ENCODE measurements around the gene MIPOL1. TPM values are rescaled to one million over a fixed set of nuclear protein-coding genes. Genes with fewer than 3 reads are reported as not detected.

MIPOL1 gene
- total RNA-seq, 1 donor from 2014 or later, result 14.6 TPM

DNA sequence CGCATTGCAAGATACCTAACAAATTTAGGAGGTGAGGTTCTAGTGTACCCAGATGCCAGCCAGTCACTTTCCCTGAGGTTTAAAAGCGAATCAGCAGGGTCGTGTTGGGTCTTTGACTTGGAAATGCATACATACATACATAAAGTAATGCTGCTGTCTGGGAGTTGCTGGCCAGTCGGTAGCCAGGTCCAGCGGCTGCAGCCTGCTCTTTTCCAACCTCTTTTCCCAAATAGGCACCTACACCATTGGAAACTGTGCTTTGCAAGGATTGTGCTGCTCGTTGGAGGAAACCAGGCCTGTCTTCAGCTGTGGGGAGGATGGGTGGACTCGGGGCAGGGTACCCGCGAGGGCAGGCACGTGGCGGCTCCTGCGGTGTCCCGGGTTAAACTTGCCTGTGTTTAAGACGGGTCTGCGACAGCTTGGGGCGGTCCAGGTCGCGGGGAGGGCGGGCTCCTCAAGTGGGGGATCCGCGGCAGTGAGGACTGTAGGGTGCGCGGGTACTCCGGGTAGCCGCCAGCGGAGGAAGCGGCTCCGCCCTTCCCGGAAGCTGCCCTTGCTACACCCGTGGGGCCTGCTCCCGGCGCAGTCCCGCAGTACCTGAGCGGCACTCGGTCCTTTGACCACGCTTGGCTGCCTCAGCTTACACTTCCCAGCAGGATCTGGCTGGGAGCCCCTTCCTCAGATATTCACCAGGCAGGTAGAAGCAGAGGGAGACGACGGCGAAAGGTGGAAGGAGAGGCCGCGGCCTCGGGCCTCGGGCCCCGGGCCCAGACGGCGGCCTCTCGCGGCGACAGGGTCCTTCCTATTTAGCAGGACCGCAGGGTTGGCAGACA lies 400.4 kb downstream of the MIPOL1 start:
- Mint-ChIP-seq H3K36me3 (ENCODE audit: unreplicated experiment) (no peaks in the 10 kb centered on the region), H3K27ac (ENCODE audit: unreplicated experiment) (no peak overlapping the region), H3K4me1 (ENCODE audit: unreplicated experiment) (peaks cover 45% of the 10 kb centered on the region), H3K27me3 (ENCODE audit: unreplicated experiment) (peaks cover 87% of the 10 kb centered on the region), H3K4me3 (ENCODE audit: unreplicated experiment) (peak overlapping the region; percentile 35), H3K9me3 (ENCODE audit: unreplicated experiment) (no peaks in the 10 kb centered on the region)
- DNase-seq (ENCODE audit: extremely low spot score, unreplicated experiment), result no peak
- no peak for TF ChIP-seq CTCF (IDR thresholded peaks at IDR 0.05)

- no peaks in the 10 kb centered on the region for H3K36me3 Mint-ChIP-seq (ENCODE audit: unreplicated experiment)
- H3K4me3 Mint-ChIP-seq (ENCODE audit: unreplicated experiment), result peak overlapping the region; percentile 72
- peaks cover 87% of the 10 kb centered on the region for H3K27me3 Mint-ChIP-seq (ENCODE audit: unreplicated experiment)
- no peaks in the 10 kb centered on the region for H3K9me3 Mint-ChIP-seq (ENCODE audit: unreplicated experiment)
- no peak overlapping the region for H3K27ac Mint-ChIP-seq (ENCODE audit: unreplicated experiment)
- peaks cover 45% of the 10 kb centered on the region for H3K4me1 Mint-ChIP-seq (ENCODE audit: unreplicated experiment)
- no peak for DNase-seq (ENCODE audit: extremely low spot score, unreplicated experiment)
- TF ChIP-seq CTCF (IDR thresholded peaks at IDR 0.05), result no peak
These were observed 401.2 kb downstream of the MIPOL1 start for GRCh38 chr14:37598747-37599506.

- no peak for DNase-seq (ENCODE audit: extremely low spot score, unreplicated experiment)
- peaks cover 41% of the 10 kb centered on the region for H3K4me1 Mint-ChIP-seq (ENCODE audit: unreplicated experiment)
- no peaks in the 10 kb centered on the region for H3K36me3 Mint-ChIP-seq (ENCODE audit: unreplicated experiment)
- H3K27me3 Mint-ChIP-seq (ENCODE audit: unreplicated experiment), result peaks cover 91% of the 10 kb centered on the region
- H3K27ac Mint-ChIP-seq (ENCODE audit: unreplicated experiment), result no peak overlapping the region
- no peaks in the 10 kb centered on the region for H3K9me3 Mint-ChIP-seq (ENCODE audit: unreplicated experiment)
- H3K4me3 Mint-ChIP-seq (ENCODE audit: unreplicated experiment), result peak overlapping the region; percentile 72
- no peak for TF ChIP-seq CTCF (IDR thresholded peaks at IDR 0.05)
These were observed 402.0 kb downstream of the MIPOL1 start for GRCh38 chr14:37599507-37600368.

DNA sequence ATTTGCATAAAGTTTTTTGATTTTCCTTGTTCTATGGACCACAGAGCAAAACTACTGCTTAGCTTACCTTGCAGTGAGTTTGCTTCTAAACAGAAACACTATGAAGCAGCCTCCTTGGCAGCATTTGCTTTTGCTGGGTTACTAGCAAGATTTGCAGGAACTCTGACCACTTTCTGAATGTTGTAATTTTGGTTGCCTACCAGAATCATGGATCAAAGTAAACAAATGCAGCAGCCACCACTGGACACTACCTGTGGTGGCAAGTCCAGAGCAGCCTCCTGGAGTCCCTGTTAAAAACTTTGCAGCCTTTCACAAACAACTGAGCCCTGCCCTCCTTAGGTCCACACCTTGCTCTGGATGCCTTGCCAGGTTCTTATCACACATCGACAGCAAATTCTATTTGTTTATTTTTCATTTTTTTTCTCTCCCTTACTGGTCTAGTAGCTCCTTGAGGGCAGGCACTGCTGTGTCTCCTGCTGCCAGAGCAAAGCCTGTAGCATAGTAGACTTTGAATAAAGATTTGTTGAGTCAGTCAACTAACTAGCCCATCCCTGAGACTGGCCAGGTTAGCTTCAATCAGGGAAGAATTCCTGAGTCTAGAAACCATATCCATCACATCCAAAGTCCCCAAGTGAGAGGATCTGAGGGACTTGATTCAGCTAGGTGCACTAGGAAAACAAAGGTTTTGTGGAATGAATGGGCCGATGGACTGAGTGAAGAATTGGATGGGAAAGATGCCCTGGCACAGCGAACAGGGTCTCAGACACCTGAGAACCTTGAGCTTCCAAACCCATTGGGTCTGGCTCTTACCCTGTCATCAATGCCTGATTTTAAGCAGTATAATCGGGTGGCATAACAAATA lies 403.4 kb downstream of the MIPOL1 start:
- no peak for DNase-seq (ENCODE audit: extremely low spot score, unreplicated experiment)
- Mint-ChIP-seq H3K27me3 (ENCODE audit: unreplicated experiment) (peaks cover 97% of the 10 kb centered on the region), H3K36me3 (ENCODE audit: unreplicated experiment) (no peaks in the 10 kb centered on the region), H3K4me1 (ENCODE audit: unreplicated experiment) (peaks cover 33% of the 10 kb centered on the region), H3K4me3 (ENCODE audit: unreplicated experiment) (no peak overlapping the region), H3K27ac (ENCODE audit: unreplicated experiment) (no peak overlapping the region), H3K9me3 (ENCODE audit: unreplicated experiment) (no peaks in the 10 kb centered on the region)
- no peak for TF ChIP-seq CTCF (IDR thresholded peaks at IDR 0.05)

All from osteocyte (in vitro differentiated cells).